Ascending aorta (tissue), 2 donors: ENCODE results near the gene BMS1. TPM values are rescaled to one million over a fixed set of nuclear protein-coding genes. Genes with fewer than 3 reads are reported as not detected.
"Not testable (repeated sequence)": the region's sequence is repeated elsewhere in the genome, so short reads cannot be mapped to it uniquely, and the experiment has no call there.

Experiments
- DNase-seq, 2 donors: peaks; one replicate each; pipeline ENCODE4 v3.0.0-alpha.2; 2019; ENCODE audit warnings: low spot score in 2 of 2
- H3K27ac ChIP-seq, 2 donors: fragments of 200-600 bp; sonication (generic); one replicate each; pipeline ENCODE4 v1.5.1; 2016 to 2017; ENCODE audit warnings: mild to moderate bottlenecking in 1 of 2
- H3K27me3 ChIP-seq: fragments of 200-600 bp; sonication (generic); one replicate; pipeline ENCODE4 v1.5.1; 2017
- H3K36me3 ChIP-seq, 2 donors: fragments of 200-600 bp; sonication (generic); one replicate each; pipeline ENCODE4 v1.5.1; 2016
- H3K4me1 ChIP-seq, 2 donors: fragments of 200-600 bp; sonication (generic); one replicate each; pipeline ENCODE4 v1.5.1; 2016 to 2017; ENCODE audit warnings: mild to moderate bottlenecking in 1 of 2
- H3K4me3 ChIP-seq, 2 donors: fragments of 200-600 bp; sonication (generic); one replicate each; pipeline ENCODE4 v1.5.1; 2016 to 2017; ENCODE audit warnings: mild to moderate bottlenecking in 1 of 2
- H3K9me3 ChIP-seq, 2 donors: fragments of 200-600 bp; sonication (generic); one replicate each; pipeline ENCODE4 v1.5.1; 2016
- CTCF ChIP-seq, 3 experiments: fragments of 200-600 bp in 2 of 3; fragments of 450-650 bp in 1 of 3; sonication (generic) in 2 of 3; IDR thresholded peaks; one replicate each; pipeline ENCODE4 v1.5.1; 2016 to 2019; ENCODE audit warnings: antibody characterized with exemption in 3 of 3, mild to moderate bottlenecking in 1 of 3, moderate library complexity in 1 of 3
- intact Hi-C: fragments of 100-400 bp; cut with DNase I; formaldehyde crosslinking; loops from one replicate; pipeline ENCODE4 v1.15.1; 2023
- total RNA-seq: library from RNA; depleted of rRNA; stranded (reverse); fragments of >200 nt; gene quantifications from one replicate; pipeline ENCODE4 v1.1.0, GENCODE V29; 2016

BMS1 gene
- total RNA-seq, 1 donor from 2014 or later = 6.2 TPM

DNA sequence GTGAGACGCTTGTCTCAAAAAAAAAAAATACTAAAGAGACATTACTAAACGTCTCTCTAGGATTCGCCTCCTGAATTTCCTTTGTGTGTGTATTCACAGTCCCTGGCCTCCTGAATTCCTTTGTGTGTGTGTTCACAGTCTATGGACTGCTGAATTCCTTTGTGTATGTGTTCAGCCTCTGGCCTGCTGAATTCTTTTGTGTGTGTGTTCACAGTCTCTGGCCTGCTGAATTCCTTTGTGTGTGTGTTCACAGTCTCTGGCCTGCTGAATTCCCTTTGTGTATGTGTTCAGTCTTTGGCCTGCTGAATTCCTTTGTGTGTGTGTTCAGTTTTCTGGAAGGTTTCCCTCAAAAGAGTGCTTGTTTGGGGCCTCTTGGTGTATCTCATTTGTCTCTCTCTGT, 8.2 kb downstream of the BMS1 start:
- Histone ChIP-seq H3K9me3 (no peaks in the 10 kb centered on the region), H3K27ac (no peak overlapping the region), H3K36me3 (peaks cover 55 to 92% of the 10 kb centered on the region in 2 donors), H3K27me3 (no peaks in the 10 kb centered on the region), H3K4me3 (no peak overlapping the region), H3K4me1 (no peaks in the 10 kb centered on the region)
- no peak for TF ChIP-seq CTCF (IDR thresholded peaks at IDR 0.05)
- DNase-seq = no peak
- intact Hi-C loops = no loop called here

DNA sequence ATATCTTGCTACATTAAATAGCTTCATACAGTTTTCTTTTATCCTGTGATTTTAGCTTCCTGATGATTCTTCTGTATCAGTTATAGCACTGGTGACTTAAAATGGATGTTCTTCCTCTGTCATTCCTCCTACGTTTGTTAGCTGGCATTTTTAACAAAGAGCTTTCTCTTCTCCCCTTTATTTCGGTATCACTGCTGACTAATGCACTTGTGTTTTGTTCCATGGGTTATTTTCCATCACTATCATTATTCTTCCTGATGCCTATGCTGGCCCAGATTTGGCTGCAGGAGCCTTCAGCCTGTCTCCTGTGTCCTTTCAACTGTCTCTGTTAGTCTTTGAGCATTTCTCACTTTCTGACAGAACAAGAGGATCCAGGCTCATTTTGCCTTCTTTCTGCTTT, 13.1 kb downstream of the BMS1 start:
- no peak for TF ChIP-seq CTCF (IDR thresholded peaks at IDR 0.05)
- H3K36me3 ChIP-seq = peaks cover 81 to 98% of the 10 kb centered on the region in 2 donors
- no peak overlapping the region for H3K4me3 ChIP-seq
- no peaks in the 10 kb centered on the region for H3K27me3 ChIP-seq
- intact Hi-C loops = no loop called here
- H3K9me3 ChIP-seq = no peaks in the 10 kb centered on the region
- H3K4me1 ChIP-seq = no peaks in the 10 kb centered on the region
- no peak for DNase-seq
- H3K27ac ChIP-seq = no peak overlapping the region

DNA sequence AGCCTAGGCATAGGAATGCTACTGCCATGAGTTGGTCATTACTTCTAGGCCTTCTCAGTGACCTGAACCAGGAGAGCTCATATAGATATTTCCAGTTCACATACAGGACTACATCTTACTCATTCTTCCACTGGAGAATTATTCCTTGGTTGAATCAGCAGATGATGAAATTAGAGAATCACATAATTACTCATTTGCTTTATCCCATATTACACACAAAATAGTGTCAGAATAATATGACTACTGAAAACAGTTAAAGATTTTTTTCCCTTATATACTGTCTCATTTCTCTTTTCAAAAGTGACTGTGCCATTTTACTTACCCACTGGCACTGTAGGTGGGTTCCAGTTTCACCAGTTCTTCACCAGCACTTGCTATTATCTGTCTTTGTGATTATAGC, 18.5 kb downstream of the BMS1 start:
- intact Hi-C loops = no loop called here
- H3K4me1 ChIP-seq = no peaks in the 10 kb centered on the region

GRCh38 chr10:42802876-42803275, 20.3 kb downstream of the BMS1 start:
- TF ChIP-seq CTCF (IDR thresholded peaks at IDR 0.05) = no peak
- Histone ChIP-seq H3K4me1 (no peaks in the 10 kb centered on the region), H3K9me3 (no peaks in the 10 kb centered on the region), H3K36me3 (peaks cover 47 to 90% of the 10 kb centered on the region in 2 donors), H3K27ac (no peak overlapping the region), H3K27me3 (no peaks in the 10 kb centered on the region), H3K4me3 (no peak overlapping the region)
- intact Hi-C loops = no loop called here
- no peak for DNase-seq

More for the DNA sequence above, 18.5 kb downstream of the BMS1 start:
- TF ChIP-seq CTCF (IDR thresholded peaks at IDR 0.05) = no peak
- H3K4me3 ChIP-seq = no peak overlapping the region
- H3K27ac ChIP-seq = no peak overlapping the region
- H3K36me3 ChIP-seq = peaks cover 56 to 91% of the 10 kb centered on the region in 2 donors
- H3K27me3 ChIP-seq = no peaks in the 10 kb centered on the region
- no peak for DNase-seq
- H3K9me3 ChIP-seq = no peaks in the 10 kb centered on the region

DNA sequence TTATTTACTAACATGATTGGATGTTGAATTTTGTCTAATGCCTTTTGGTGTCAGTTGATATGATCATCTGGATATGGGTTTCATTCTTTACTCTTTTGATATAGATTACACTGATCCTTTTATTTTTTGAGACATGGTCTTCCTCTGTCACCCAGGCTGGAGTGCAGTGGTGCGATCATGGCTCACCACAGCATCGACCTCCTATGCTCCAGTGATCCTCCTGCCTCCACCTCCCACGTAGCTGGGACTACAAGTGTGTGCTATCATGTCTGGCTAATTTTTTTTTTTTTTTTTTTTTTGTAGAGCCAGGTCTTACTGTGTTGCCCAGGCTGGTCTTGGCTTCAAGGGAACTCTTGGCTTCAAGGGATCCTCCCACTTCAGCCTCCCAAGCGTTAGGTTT, 27.1 kb downstream of the BMS1 start:
- DNase-seq = no peak
- Histone ChIP-seq H3K36me3 (peaks cover 21 to 41% of the 10 kb centered on the region in 2 donors), H3K4me1 (no peaks in the 10 kb centered on the region), H3K27ac (no peak overlapping the region), H3K9me3 (peaks cover 0 to 4% of the 10 kb centered on the region in 2 donors), H3K4me3 (no peak overlapping the region), H3K27me3 (no peaks in the 10 kb centered on the region)
- TF ChIP-seq CTCF (IDR thresholded peaks at IDR 0.05) = no peak
- intact Hi-C loops = no loop called here

- Histone ChIP-seq H3K27ac (no peak overlapping the region), H3K27me3 (no peaks in the 10 kb centered on the region), H3K9me3 (peaks cover 0 to 4% of the 10 kb centered on the region in 2 donors), H3K4me1 (no peaks in the 10 kb centered on the region), H3K4me3 (no peak overlapping the region), H3K36me3 (peaks cover 21 to 38% of the 10 kb centered on the region in 2 donors)
- no peak for TF ChIP-seq CTCF (IDR thresholded peaks at IDR 0.05)
- intact Hi-C loops = no loop called here
- no peak for DNase-seq
Observed at GRCh38 chr10:42812028-42812427, 29.4 kb downstream of the BMS1 start.

DNA sequence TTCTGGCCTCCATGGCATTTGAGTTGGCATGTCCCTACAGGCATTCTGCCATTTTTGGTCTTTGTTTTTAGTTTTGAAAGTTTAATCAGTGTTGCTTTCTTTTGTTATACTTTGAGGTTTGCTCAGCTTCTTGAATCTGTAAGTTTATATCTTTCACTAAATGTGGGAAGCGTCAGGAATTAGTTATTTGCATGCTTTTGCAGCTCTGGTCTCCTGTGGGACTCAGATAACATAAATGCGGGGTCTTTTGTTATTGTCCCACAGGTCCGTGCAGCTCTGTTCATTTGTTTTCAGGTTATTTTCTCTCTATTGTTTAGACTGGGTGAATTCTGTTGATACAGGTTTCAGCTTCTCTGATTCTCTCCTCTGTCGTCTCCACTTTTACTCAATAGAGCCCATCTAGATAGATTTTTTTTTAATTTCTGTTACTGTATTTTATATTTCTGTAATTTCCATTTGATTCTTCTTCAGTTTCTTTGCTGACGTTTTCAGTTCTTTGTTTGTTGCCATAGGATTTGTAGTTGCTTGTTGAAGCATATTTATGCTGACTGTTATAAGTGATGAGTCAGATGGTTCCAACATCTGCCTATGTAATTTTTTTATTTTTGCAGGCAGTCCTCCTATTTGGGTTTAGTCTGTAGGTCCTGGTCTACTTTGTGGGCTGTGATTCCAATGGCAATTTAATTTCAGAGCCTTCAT, 31.5 kb downstream of the BMS1 start:
- H3K27ac ChIP-seq, H3K27me3 ChIP-seq, H3K4me3 ChIP-seq, DNase-seq, H3K9me3 ChIP-seq, intact Hi-C loops, H3K4me1 ChIP-seq: not testable (repeated sequence)
- H3K36me3 ChIP-seq = peaks cover 27 to 52% of the 10 kb centered on the region in 2 donors

DNA sequence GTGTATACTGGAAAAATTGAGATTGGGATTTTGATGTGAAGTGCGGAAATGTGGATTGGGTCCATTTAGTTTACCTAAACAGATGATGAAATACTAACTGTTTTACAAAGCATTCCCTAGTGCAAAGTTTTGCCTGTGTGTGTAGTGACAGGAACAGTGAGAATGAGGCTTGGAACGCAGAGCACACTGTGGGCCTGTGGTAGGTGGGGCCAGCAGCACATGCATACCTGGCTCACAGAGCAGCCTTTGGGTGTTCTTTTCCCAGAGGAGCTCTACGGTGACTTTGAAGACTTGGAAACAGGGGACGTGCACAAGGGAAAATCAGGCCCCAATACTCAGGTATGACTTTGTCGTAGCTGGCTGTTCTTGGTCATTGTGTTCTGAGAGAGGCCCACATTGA, 33.7 kb downstream of the BMS1 start:
- peaks cover 34 to 69% of the 10 kb centered on the region in 2 donors for H3K36me3 ChIP-seq
- H3K27ac ChIP-seq, intact Hi-C loops, H3K4me1 ChIP-seq, DNase-seq, H3K9me3 ChIP-seq, H3K4me3 ChIP-seq, H3K27me3 ChIP-seq: not testable (repeated sequence)
